GM12878 (cell line): Measurements from ENCODE around the gene SULT1A2. TPM values are rescaled to one million over a fixed set of nuclear protein-coding genes. Genes with fewer than 3 reads are reported as not detected.
A peak's percentile ranks its signal among the peaks of the same experiment; 100 is the strongest.
"Not testable (repeated sequence)": the region's sequence is repeated elsewhere in the genome, so short reads cannot be mapped to it uniquely, and the experiment has no call there.

ENCODE experiments used
- ATAC-seq: fragments of 200-7000 bp; cut with Tn5 transposase; 3 replicates; pipeline ENCODE4 v1.9.1; 2020; ENCODE audit warnings: mild to moderate bottlenecking, moderate library complexity
- BruUV-seq: library from RNA; stranded (reverse); fragments of 400-500 nt; replicated peaks from 2 replicates; lab custom pipeline; 2021; lab: Mats Ljungman, UMichigan
- CTCF ChIA-PET: fragments of 300-600 bp; sonication (Branson Sonifier 250); formaldehyde crosslinking; extraction: SDS; loops from one replicate; lab custom pipeline; 2021; ENCODE audit warnings: inconsistent platforms; lab: Yijun Ruan, JAX
- POLR2A ChIA-PET: fragments of 350-600 bp; formaldehyde crosslinking; extraction: SDS; loops from one replicate; lab custom pipeline; 2021; ENCODE audit warnings: inconsistent platforms; lab: Charles Lee
- RAD21 ChIA-PET: fragments of 300-600 bp; sonication (Branson Sonifier 250); formaldehyde crosslinking; loops from one replicate; lab custom pipeline; 2023; ENCODE audit warnings: antibody characterized with exemption; ENCODE audit not compliant: unreplicated experiment; lab: Charles Lee
- SMC1A ChIA-PET: fragments of 300-600 bp; sonication (Branson Sonifier 250); formaldehyde crosslinking; loops from one replicate; lab custom pipeline; 2023; ENCODE audit not compliant: unreplicated experiment, uncharacterized antibody; lab: Charles Lee
- DNase-seq: peaks from one replicate; pipeline ENCODE4 v3.0.0-alpha.2; 2011; ENCODE audit warnings: low read depth, low spot score
- FAIRE-seq: peaks from 3 replicates; lab custom pipeline; 2011; peaks lifted over from hg19 to GRCh38; lab: Jason Lieb, UNC
- H2AFZ ChIP-seq: 2 replicates; pipeline ENCODE4 v1.6.0; 2011; ENCODE audit warnings: low read depth, low read length, control low read depth; ENCODE audit not compliant: control insufficient read depth
- H3K27ac ChIP-seq: 2 replicates; pipeline ENCODE4 v1.5.1; 2011; ENCODE audit warnings: control low read depth; ENCODE audit not compliant: control insufficient read depth, insufficient read depth
- H3K27me3 ChIP-seq, 2 experiments: replicated peaks in 1 of 2; 2 replicates each; pipeline versions ENCODE4 v1.6.0 to v1.6.1; 2011; ENCODE audit warnings: low read length in 1 of 2; ENCODE audit not compliant: control insufficient read depth in 2 of 2, insufficient read depth in 2 of 2
- H3K36me3 ChIP-seq, 2 experiments: 2 replicates each; pipeline ENCODE4 v1.5.1; 2011; ENCODE audit warnings: low read length in 1 of 2; ENCODE audit not compliant: control insufficient read depth in 2 of 2, insufficient read depth in 2 of 2
- H3K4me1 ChIP-seq: 2 replicates; pipeline ENCODE4 v1.6.1; 2011; ENCODE audit warnings: mild to moderate bottlenecking, low read length, moderate library complexity, mixed read lengths; ENCODE audit not compliant: control insufficient read depth, insufficient read depth
- H3K4me2 ChIP-seq: 2 replicates; pipeline ENCODE4 v1.6.0; 2011; ENCODE audit warnings: control low read depth; ENCODE audit not compliant: control insufficient read depth, insufficient read depth
- H3K4me3 ChIP-seq: fragments of 200-600 bp; sonication (generic); 2 replicates; pipeline ENCODE4 v1.5.1; 2016
- H3K79me2 ChIP-seq: 2 replicates; pipeline ENCODE4 v1.6.0; 2011; ENCODE audit warnings: low read length; ENCODE audit not compliant: control insufficient read depth, insufficient read depth
- H3K9ac ChIP-seq: 2 replicates; pipeline ENCODE4 v1.8.0; 2011; ENCODE audit warnings: low read length, control low read depth, mixed read lengths; ENCODE audit not compliant: control insufficient read depth, insufficient read depth
- H3K9me3 ChIP-seq: replicated peaks from 3 replicates; pipeline ENCODE4 v1.5.1; 2011; ENCODE audit warnings: mild to moderate bottlenecking, low read length; ENCODE audit not compliant: control insufficient read depth, insufficient read depth
- H4K20me1 ChIP-seq: 2 replicates; pipeline ENCODE4 v1.6.0; 2011; ENCODE audit not compliant: control insufficient read depth, insufficient read depth
- WGBS: methylation state at CpG from one replicate; pipeline ENCODE4 v1.1.6; 2016; ENCODE audit warnings: low lambda C conversion rate; ENCODE audit not compliant: insufficient replicate concordance, insufficient coverage; ENCODE audit errors: missing lambda C conversion rate; 5-methylcytosine and 5-hydroxymethylcytosine counted together
- in situ Hi-C: fragments of 300-500 bp; cut with MboI; formaldehyde crosslinking; loops from 9 replicates; pipeline ENCODE4 v1.14.3; 2018; ENCODE audit warnings: mixed read lengths
- intact Hi-C: fragments of 100-400 bp; cut with micrococcal nuclease; formaldehyde crosslinking; loops from one replicate; pipeline ENCODE4 v1.14.2; 2022; ENCODE audit not compliant: unreplicated experiment
- polyA plus RNA-seq, 11 experiments: library from polyadenylated mRNA; depleted of rRNA in 4 of 11; unstranded in 6 of 11; stranded (reverse) in 5 of 11; fragments of >200 nt; fragmentation: Nextera tagmentation in 4 of 11; fragmentation: Illumina TruSeq in 1 of 11; extraction: Ambion mirVana in 4 of 11; extraction: Trizol in 1 of 11; gene quantifications; 1 replicate in 1 of 11; 2 replicates in 10 of 11; pipeline versions ENCODE4 v1.2.1 to v1.2.3, GENCODE V29; 2011 to 2016; ENCODE audit warnings: inconsistent platforms in 2 of 11, missing spikeins in 2 of 11, low read depth in 1 of 11
- total RNA-seq, 4 experiments: library from RNA; depleted of rRNA in 3 of 4; stranded (reverse); fragments of >200 nt in 3 of 4; fragmentation: Illumina TruSeq in 1 of 4; extraction: Trizol in 1 of 4; gene quantifications; 2 replicates each; pipeline versions ENCODE4 v1.2.1 to v1.2.3, GENCODE V29; 2013 to 2021

SULT1A2 gene
- total and polyA plus RNA-seq, 10 of the 15 experiments (the other 5 are each of a cell fraction or from before 2014, with no cell fraction given): 0.06 to 0.39 (median 0.07) TPM; not detected in 7

DNA sequence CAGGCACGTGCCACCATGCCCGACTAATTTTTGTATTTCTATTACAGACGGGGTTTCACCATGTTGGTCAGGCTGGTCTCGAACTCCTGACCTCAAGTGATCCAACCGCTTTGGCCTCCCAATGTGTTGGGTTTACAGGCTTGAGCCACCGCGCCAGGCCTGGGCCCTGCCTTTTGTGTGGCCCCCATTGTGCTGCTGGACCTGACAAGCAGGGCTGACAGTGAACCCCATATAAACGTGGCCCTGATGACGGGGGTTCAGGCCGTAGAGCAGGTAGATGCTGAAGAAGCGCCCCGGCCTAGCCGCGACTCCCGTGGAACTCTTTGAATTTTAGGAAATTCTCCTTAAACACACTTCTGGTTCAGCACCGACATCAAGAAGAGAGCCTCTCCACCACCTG, 17.7 kb upstream of the SULT1A2 start:
- in situ Hi-C loops, H4K20me1 ChIP-seq, FAIRE-seq, H3K4me2 ChIP-seq, SMC1A ChIA-PET, H3K36me3 ChIP-seq, H3K79me2 ChIP-seq, ATAC-seq, BruUV-seq, POLR2A ChIA-PET, H3K4me3 ChIP-seq, H3K9ac ChIP-seq, RAD21 ChIA-PET, CTCF ChIA-PET, H3K9me3 ChIP-seq, H3K27ac ChIP-seq, H2AFZ ChIP-seq, intact Hi-C loops, H3K27me3 ChIP-seq, DNase-seq, H3K4me1 ChIP-seq: not testable (repeated sequence)
- 32% methylated on average over 10 of the region's 16 CpGs for WGBS

- intact Hi-C loops, DNase-seq, H3K9ac ChIP-seq, H3K4me1 ChIP-seq, H3K27me3 ChIP-seq, ATAC-seq, FAIRE-seq, H3K4me3 ChIP-seq, H3K79me2 ChIP-seq, BruUV-seq, RAD21 ChIA-PET, H3K4me2 ChIP-seq, H4K20me1 ChIP-seq, H3K9me3 ChIP-seq, H3K36me3 ChIP-seq, in situ Hi-C loops, CTCF ChIA-PET, SMC1A ChIA-PET, POLR2A ChIA-PET, H3K27ac ChIP-seq, H2AFZ ChIP-seq: not testable (repeated sequence)
- WGBS: 21% methylated on average over 4 of the region's 26 CpGs
Observed at GRCh38 chr16:28613912-28614311, 17.1 kb upstream of the SULT1A2 start.

GRCh38 chr16:28612359-28613280, 15.8 kb upstream of the SULT1A2 start:
- FAIRE-seq, H3K79me2 ChIP-seq, H2AFZ ChIP-seq, H3K27me3 ChIP-seq, H3K4me1 ChIP-seq, H3K9ac ChIP-seq, H3K4me2 ChIP-seq, H3K27ac ChIP-seq, RAD21 ChIA-PET, DNase-seq, intact Hi-C loops, POLR2A ChIA-PET, H3K36me3 ChIP-seq, BruUV-seq, H4K20me1 ChIP-seq, SMC1A ChIA-PET, in situ Hi-C loops, CTCF ChIA-PET, H3K9me3 ChIP-seq, H3K4me3 ChIP-seq: not testable (repeated sequence)
- peak; percentile 89 for ATAC-seq
- WGBS: no CpG with 5 or more reads among the region's 17 CpGs
